Ectodermal cell (in vitro differentiated cells): ENCODE results near the gene CNTNAP5.

Experiments used
- H3K27ac ChIP-seq: 2 replicates; pipeline ENCODE4 v1.7.0; 2013; ENCODE audit warnings: mild to moderate bottlenecking, low read depth, low read length; ENCODE audit not compliant: insufficient read depth, poor library complexity, severe bottlenecking
- H3K27me3 ChIP-seq: 2 replicates; pipeline ENCODE4 v1.7.0; 2013; ENCODE audit warnings: mild to moderate bottlenecking, low read length; ENCODE audit not compliant: insufficient read depth, control insufficient read depth, poor library complexity, severe bottlenecking
- H3K36me3 ChIP-seq: one replicate; pipeline ENCODE4 v1.7.0; 2013; ENCODE audit warnings: low read length; ENCODE audit not compliant: control insufficient read depth, insufficient read depth
- H3K4me1 ChIP-seq: one replicate; pipeline ENCODE4 v1.7.0; 2013; ENCODE audit warnings: low read length; ENCODE audit not compliant: control insufficient read depth, insufficient read depth
- H3K4me3 ChIP-seq: 2 replicates; pipeline ENCODE4 v1.7.0; 2013; ENCODE audit warnings: low read depth, low read length, control low read depth; ENCODE audit not compliant: insufficient read depth
- H3K9me3 ChIP-seq: 2 replicates; pipeline ENCODE4 v1.7.0; 2013; ENCODE audit warnings: mild to moderate bottlenecking, low read length, moderate library complexity; ENCODE audit not compliant: control insufficient read depth
- WGBS, 2 experiments: methylation state at CpG; one replicate each; pipeline ENCODE4 v1.1.7; 2013; ENCODE audit warnings: missing lambda C conversion rate in 2 of 2; 5-methylcytosine and 5-hydroxymethylcytosine counted together

Gene CNTNAP5

GRCh38 chr2:124524155-124524915, 499.2 kb downstream of the CNTNAP5 start:
- Histone ChIP-seq H3K4me3 (no peak overlapping the region), H3K4me1 (peaks cover 18% of the 10 kb centered on the region), H3K27ac (no peak overlapping the region), H3K36me3 (no peaks in the 10 kb centered on the region), H3K9me3 (no peaks in the 10 kb centered on the region), H3K27me3 (no peaks in the 10 kb centered on the region)
- 91 to 93% methylated on average over 7 of the region's 7 CpGs for WGBS, 2 experiments

GRCh38 chr2:124526221-124526620, 501.1 kb downstream of the CNTNAP5 start:
- Histone ChIP-seq H3K4me1 (peaks cover 10% of the 10 kb centered on the region), H3K9me3 (no peaks in the 10 kb centered on the region), H3K36me3 (no peaks in the 10 kb centered on the region), H3K27ac (no peak overlapping the region), H3K27me3 (no peaks in the 10 kb centered on the region), H3K4me3 (no peak overlapping the region)
- WGBS, 2 experiments = 89 to 97% methylated on average over 2 to 4 of the region's 4 CpGs

- 94 to 97% methylated on average over 2 of the region's 4 CpGs for WGBS, 2 experiments
Measured at GRCh38 chr2:124530203-124530602, 505.1 kb downstream of the CNTNAP5 start.

GRCh38 chr2:124533226-124533954, 508.3 kb downstream of the CNTNAP5 start:
- Histone ChIP-seq H3K27ac (no peak overlapping the region), H3K27me3 (no peaks in the 10 kb centered on the region), H3K9me3 (no peaks in the 10 kb centered on the region), H3K4me1 (no peaks in the 10 kb centered on the region), H3K4me3 (no peak overlapping the region), H3K36me3 (no peaks in the 10 kb centered on the region)
- 78 to 82% methylated on average over 6 to 7 of the region's 7 CpGs for WGBS, 2 experiments

More at GRCh38 chr2:124530203-124530602, 505.1 kb downstream of the CNTNAP5 start:
- Histone ChIP-seq H3K36me3 (no peaks in the 10 kb centered on the region), H3K27ac (no peak overlapping the region), H3K9me3 (no peaks in the 10 kb centered on the region), H3K4me3 (no peak overlapping the region), H3K4me1 (peaks cover 8% of the 10 kb centered on the region), H3K27me3 (no peaks in the 10 kb centered on the region)

- 92 to 97% methylated on average over 2 of the region's 2 CpGs for WGBS, 2 experiments
- Histone ChIP-seq H3K4me3 (no peak overlapping the region), H3K27me3 (no peaks in the 10 kb centered on the region), H3K36me3 (no peaks in the 10 kb centered on the region), H3K9me3 (no peaks in the 10 kb centered on the region), H3K4me1 (no peaks in the 10 kb centered on the region), H3K27ac (no peak overlapping the region)
Measured at GRCh38 chr2:124534028-124534427, 508.9 kb downstream of the CNTNAP5 start.

- Histone ChIP-seq H3K27ac (no peak overlapping the region), H3K36me3 (no peaks in the 10 kb centered on the region), H3K4me1 (no peaks in the 10 kb centered on the region), H3K4me3 (no peak overlapping the region), H3K9me3 (no peaks in the 10 kb centered on the region), H3K27me3 (no peaks in the 10 kb centered on the region)
- WGBS, 2 experiments = 95 to 98% methylated on average over 3 of the region's 3 CpGs
Measured at GRCh38 chr2:124535816-124536215, 510.7 kb downstream of the CNTNAP5 start.

GRCh38 chr2:124536591-124536990, 511.5 kb downstream of the CNTNAP5 start:
- 91 to 94% methylated on average over 5 of the region's 5 CpGs for WGBS, 2 experiments
- no peaks in the 10 kb centered on the region for H3K36me3 ChIP-seq
- H3K4me3 ChIP-seq = no peak overlapping the region
- no peaks in the 10 kb centered on the region for H3K9me3 ChIP-seq
- H3K27ac ChIP-seq = no peak overlapping the region
- no peaks in the 10 kb centered on the region for H3K27me3 ChIP-seq
- H3K4me1 ChIP-seq = no peaks in the 10 kb centered on the region

- 92 to 98% methylated on average over 2 of the region's 2 CpGs for WGBS, 2 experiments
- Histone ChIP-seq H3K27me3 (no peaks in the 10 kb centered on the region), H3K36me3 (no peaks in the 10 kb centered on the region), H3K9me3 (no peaks in the 10 kb centered on the region), H3K27ac (no peak overlapping the region), H3K4me3 (no peak overlapping the region), H3K4me1 (no peaks in the 10 kb centered on the region)
Measured at GRCh38 chr2:124538549-124538948, 513.5 kb downstream of the CNTNAP5 start.

- Histone ChIP-seq H3K27me3 (no peaks in the 10 kb centered on the region), H3K36me3 (no peaks in the 10 kb centered on the region), H3K27ac (no peak overlapping the region), H3K9me3 (no peaks in the 10 kb centered on the region), H3K4me1 (no peaks in the 10 kb centered on the region), H3K4me3 (no peak overlapping the region)
- 92 to 95% methylated on average over 2 of the region's 3 CpGs for WGBS, 2 experiments
Measured at GRCh38 chr2:124540805-124541204, 515.7 kb downstream of the CNTNAP5 start.

- no peaks in the 10 kb centered on the region for H3K36me3 ChIP-seq
- H3K9me3 ChIP-seq = no peaks in the 10 kb centered on the region
- H3K27ac ChIP-seq = no peak overlapping the region
- WGBS, 2 experiments = 92 to 96% methylated on average over 9 to 10 of the region's 10 CpGs
- H3K4me1 ChIP-seq = no peaks in the 10 kb centered on the region
- H3K4me3 ChIP-seq = no peak overlapping the region
- no peaks in the 10 kb centered on the region for H3K27me3 ChIP-seq
Measured at GRCh38 chr2:124542932-124543640, 518.0 kb downstream of the CNTNAP5 start.
